ENCODE data around the gene TOP3B. TPM values are rescaled to one million over a fixed set of nuclear protein-coding genes. Genes with fewer than 3 reads are reported as not detected.

The TOP3B gene
- total RNA-seq, 1 experiment from 2014 or later, result 29.1 TPM

GRCh38 chr22:21926728-21927127 is 55.9 kb downstream of the TOP3B start:
- intact Hi-C loops (cut with micrococcal nuclease; ENCODE audit: unreplicated experiment) (no loop called here), in situ Hi-C loops (cut with HindIII; ENCODE audit: low pct_unique_long_range_greater_than_20kb, low sequenced_read_pairs) (loop anchor here (25.0 kb wide), 1 partner anchor 114 kb away; no protein-coding TSS in a partner anchor)
- ATAC-seq (0 out of 2 replicates have a peak, but pooled peaks have one; percentile 19), DNase-seq (ENCODE audit: low read depth, low spot score) (no peak)
- no peak overlapping the region for H3K4me3 ChIP-seq (ENCODE audit: low read depth in 2 of 2, low read length in 2 of 2)
- H3K4me1 ChIP-seq (ENCODE audit: control insufficient read depth, insufficient read depth, low read length), result no peaks in the 10 kb centered on the region
- no peaks in the 10 kb centered on the region for H3K9me3 ChIP-seq (ENCODE audit: control insufficient read depth, insufficient read depth, low read depth, low read length)
- H3K27me3 ChIP-seq (ENCODE audit: control insufficient read depth, insufficient read depth, low read length), result no peaks in the 10 kb centered on the region
- ChIA-PET CTCF (no interaction called here), POLR2A (no interaction called here)
- BruUV-seq (replicated peaks), result no TSS peak
- H3K27ac ChIP-seq (ENCODE audit: low read length), result no peak overlapping the region
- TF ChIP-seq POLR2AphosphoS5 (IDR thresholded peaks at IDR 0.05; ENCODE audit: low read depth, low read length) (no peak), TCF7L2 (IDR thresholded peaks at IDR 0.05; ENCODE audit: low read depth, low read length) (no peak)
- TF ChIP-seq, protein P1, sequence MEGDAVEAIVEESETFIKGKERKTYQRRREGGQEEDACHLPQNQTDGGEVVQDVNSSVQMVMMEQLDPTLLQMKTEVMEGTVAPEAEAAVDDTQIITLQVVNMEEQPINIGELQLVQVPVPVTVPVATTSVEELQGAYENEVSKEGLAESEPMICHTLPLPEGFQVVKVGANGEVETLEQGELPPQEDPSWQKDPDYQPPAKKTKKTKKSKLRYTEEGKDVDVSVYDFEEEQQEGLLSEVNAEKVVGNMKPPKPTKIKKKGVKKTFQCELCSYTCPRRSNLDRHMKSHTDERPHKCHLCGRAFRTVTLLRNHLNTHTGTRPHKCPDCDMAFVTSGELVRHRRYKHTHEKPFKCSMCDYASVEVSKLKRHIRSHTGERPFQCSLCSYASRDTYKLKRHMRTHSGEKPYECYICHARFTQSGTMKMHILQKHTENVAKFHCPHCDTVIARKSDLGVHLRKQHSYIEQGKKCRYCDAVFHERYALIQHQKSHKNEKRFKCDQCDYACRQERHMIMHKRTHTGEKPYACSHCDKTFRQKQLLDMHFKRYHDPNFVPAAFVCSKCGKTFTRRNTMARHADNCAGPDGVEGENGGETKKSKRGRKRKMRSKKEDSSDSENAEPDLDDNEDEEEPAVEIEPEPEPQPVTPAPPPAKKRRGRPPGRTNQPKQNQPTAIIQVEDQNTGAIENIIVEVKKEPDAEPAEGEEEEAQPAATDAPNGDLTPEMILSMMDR (IDR thresholded peaks at IDR 0.05), result no peak
- 0 out of 2 replicates have a peak, but pooled peaks cover 2% of the 10 kb centered on the region for H3K36me3 ChIP-seq (ENCODE audit: control insufficient read depth, insufficient read depth, low read length)

DNA sequence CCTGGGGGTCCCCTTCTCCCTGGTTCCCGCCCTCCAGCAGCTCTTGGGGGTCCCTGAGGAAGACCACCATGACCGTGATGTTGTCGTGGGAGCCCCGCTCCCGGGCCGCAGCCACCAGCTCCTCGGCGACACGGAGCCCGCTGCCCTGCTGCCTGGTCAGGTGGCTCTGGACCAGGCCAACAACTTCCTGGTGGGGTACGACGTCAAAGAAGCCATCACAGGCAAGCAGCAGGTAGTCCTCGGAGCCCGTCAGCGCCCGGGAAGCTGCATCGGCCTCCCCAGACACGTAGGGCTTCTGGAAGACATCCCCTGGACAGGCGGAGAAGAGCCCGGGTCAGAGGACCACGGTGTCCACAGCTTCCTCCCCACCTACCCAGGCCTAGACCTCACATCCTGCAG is 59.4 kb downstream of the TOP3B start:
- POLR2A ChIA-PET, result no interaction called here
- Histone ChIP-seq H3K27ac (ENCODE audit: low read length) (no peak overlapping the region), H3K36me3 (ENCODE audit: control insufficient read depth, insufficient read depth, low read length) (no peaks in the 10 kb centered on the region), H3K27me3 (ENCODE audit: control insufficient read depth, insufficient read depth, low read length) (no peaks in the 10 kb centered on the region), H3K4me1 (ENCODE audit: control insufficient read depth, insufficient read depth, low read length) (no peaks in the 10 kb centered on the region), H3K4me3 (ENCODE audit: low read depth in 2 of 2, low read length in 2 of 2) (no peak overlapping the region), H3K9me3 (ENCODE audit: control insufficient read depth, insufficient read depth, low read depth, low read length) (no peaks in the 10 kb centered on the region)
- no TSS peak for BruUV-seq (replicated peaks)
- intact Hi-C loops (cut with micrococcal nuclease; ENCODE audit: unreplicated experiment), result no loop called here
- TF ChIP-seq, protein P1 (IDR thresholded peaks at IDR 0.05), result no peak
- TF ChIP-seq SIN3A (IDR thresholded peaks at IDR 0.05; ENCODE audit: borderline replicate concordance, insufficient read depth, low read depth, low read length) (no peak), TCF7L2 (IDR thresholded peaks at IDR 0.05; ENCODE audit: low read depth, low read length) (no peak), POLR2AphosphoS5 (IDR thresholded peaks at IDR 0.05; ENCODE audit: low read depth, low read length) (no peak)
- TF ChIP-seq, protein P2, sequence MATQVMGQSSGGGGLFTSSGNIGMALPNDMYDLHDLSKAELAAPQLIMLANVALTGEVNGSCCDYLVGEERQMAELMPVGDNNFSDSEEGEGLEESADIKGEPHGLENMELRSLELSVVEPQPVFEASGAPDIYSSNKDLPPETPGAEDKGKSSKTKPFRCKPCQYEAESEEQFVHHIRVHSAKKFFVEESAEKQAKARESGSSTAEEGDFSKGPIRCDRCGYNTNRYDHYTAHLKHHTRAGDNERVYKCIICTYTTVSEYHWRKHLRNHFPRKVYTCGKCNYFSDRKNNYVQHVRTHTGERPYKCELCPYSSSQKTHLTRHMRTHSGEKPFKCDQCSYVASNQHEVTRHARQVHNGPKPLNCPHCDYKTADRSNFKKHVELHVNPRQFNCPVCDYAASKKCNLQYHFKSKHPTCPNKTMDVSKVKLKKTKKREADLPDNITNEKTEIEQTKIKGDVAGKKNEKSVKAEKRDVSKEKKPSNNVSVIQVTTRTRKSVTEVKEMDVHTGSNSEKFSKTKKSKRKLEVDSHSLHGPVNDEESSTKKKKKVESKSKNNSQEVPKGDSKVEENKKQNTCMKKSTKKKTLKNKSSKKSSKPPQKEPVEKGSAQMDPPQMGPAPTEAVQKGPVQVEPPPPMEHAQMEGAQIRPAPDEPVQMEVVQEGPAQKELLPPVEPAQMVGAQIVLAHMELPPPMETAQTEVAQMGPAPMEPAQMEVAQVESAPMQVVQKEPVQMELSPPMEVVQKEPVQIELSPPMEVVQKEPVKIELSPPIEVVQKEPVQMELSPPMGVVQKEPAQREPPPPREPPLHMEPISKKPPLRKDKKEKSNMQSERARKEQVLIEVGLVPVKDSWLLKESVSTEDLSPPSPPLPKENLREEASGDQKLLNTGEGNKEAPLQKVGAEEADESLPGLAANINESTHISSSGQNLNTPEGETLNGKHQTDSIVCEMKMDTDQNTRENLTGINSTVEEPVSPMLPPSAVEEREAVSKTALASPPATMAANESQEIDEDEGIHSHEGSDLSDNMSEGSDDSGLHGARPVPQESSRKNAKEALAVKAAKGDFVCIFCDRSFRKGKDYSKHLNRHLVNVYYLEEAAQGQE (IDR thresholded peaks at IDR 0.05; ENCODE audit: insufficient read depth in 1 of 2, low read depth in 2 of 2, low read length in 1 of 2), result no peak
- ATAC-seq (no peak), DNase-seq (ENCODE audit: low read depth, low spot score) (no peak)
- CTCF ChIA-PET, result interaction anchor here (0.6 kb wide), 1 partner anchor 15 kb away, joined by 3 read pairs; no protein-coding TSS in a partner anchor
- in situ Hi-C loops (cut with HindIII; ENCODE audit: low pct_unique_long_range_greater_than_20kb, low sequenced_read_pairs), result no loop called here
